Caco-2 (cell line): Measurements from ENCODE around the gene ATP5MC2. TPM values are rescaled to one million over a fixed set of nuclear protein-coding genes. Genes with fewer than 3 reads are reported as not detected.
"Not testable (repeated sequence)": the region's sequence is repeated elsewhere in the genome, so short reads cannot be mapped to it uniquely, and the experiment has no call there.

Experiments used
- BruUV-seq: library from RNA; stranded (reverse); fragments of 400-500 nt; replicated peaks from 2 replicates; lab custom pipeline; 2021; lab: Mats Ljungman, UMichigan
- CTCF ChIA-PET: fragments of 300-600 bp; sonication (Branson Sonifier 250); formaldehyde crosslinking; loops from one replicate; lab custom pipeline; 2022; ENCODE audit warnings: antibody characterized with exemption; lab: Charles Lee
- POLR2A ChIA-PET: fragments of 300-600 bp; sonication (Branson Sonifier 250); formaldehyde crosslinking; loops from one replicate; lab custom pipeline; 2022; ENCODE audit warnings: antibody characterized with exemption; lab: Charles Lee
- DNase-seq, 2 experiments: peaks; one replicate each; pipeline versions ENCODE4 v3.0.0 to v3.0.0-alpha.2; 2020 to 2022
- H3K27me3 ChIP-seq: replicated peaks from 2 replicates; pipeline ENCODE4 v1.6.0; 2011; ENCODE audit warnings: low read length; ENCODE audit not compliant: control insufficient read depth, insufficient read depth
- H3K36me3 ChIP-seq: 2 replicates; pipeline ENCODE4 v1.5.1; 2011; ENCODE audit warnings: low read length; ENCODE audit not compliant: control insufficient read depth, insufficient read depth
- H3K4me1 ChIP-seq: fragments of 250-450 bp; sonication (Bioruptor Pico); 2 replicates; pipeline ENCODE4 v1.5.1; 2020; ENCODE audit warnings: mild to moderate bottlenecking
- H3K4me3 ChIP-seq: 2 replicates; pipeline ENCODE4 v1.5.1; 2011; ENCODE audit warnings: low read depth, mild to moderate bottlenecking, control low read depth, low read length
- H3K9me3 ChIP-seq: fragments of 250-450 bp; sonication (Bioruptor Pico); 2 replicates; pipeline ENCODE4 v1.5.1; 2020; ENCODE audit warnings: mild to moderate bottlenecking, moderate library complexity
- H3K27ac Mint-ChIP-seq: one replicate; pipeline ENCODE4 v1.8.0; 2022; ENCODE audit warnings: mixed read lengths; ENCODE audit not compliant: unreplicated experiment
- H3K27me3 Mint-ChIP-seq: one replicate; pipeline ENCODE4 v1.8.0; 2022; ENCODE audit warnings: mixed read lengths; ENCODE audit not compliant: insufficient read depth, unreplicated experiment
- H3K36me3 Mint-ChIP-seq: one replicate; pipeline ENCODE4 v1.8.0; 2022; ENCODE audit warnings: mild to moderate bottlenecking, mixed read lengths; ENCODE audit not compliant: insufficient read depth, unreplicated experiment
- H3K4me1 Mint-ChIP-seq: one replicate; pipeline ENCODE4 v1.8.0; 2022; ENCODE audit warnings: low read depth, mixed read lengths; ENCODE audit not compliant: unreplicated experiment
- H3K4me3 Mint-ChIP-seq: one replicate; pipeline ENCODE4 v1.8.0; 2022; ENCODE audit warnings: mild to moderate bottlenecking, moderate library complexity, mixed read lengths; ENCODE audit not compliant: unreplicated experiment
- H3K9me3 Mint-ChIP-seq: one replicate; pipeline ENCODE4 v1.8.0; 2022; ENCODE audit warnings: mixed read lengths; ENCODE audit not compliant: unreplicated experiment
- CTCF ChIP-seq, 2 experiments: fragments of 200-600 bp in 1 of 2; IDR thresholded peaks; 1 replicate in 1 of 2; 2 replicates in 1 of 2; pipeline versions ENCODE4 v1.5.1 to v1.8.0; 2011 to 2022; ENCODE audit warnings: antibody characterized with exemption in 1 of 2, control low read depth in 1 of 2, inconsistent platforms in 1 of 2, low read depth in 1 of 2, low read length in 1 of 2, mild to moderate bottlenecking in 1 of 2, moderate library complexity in 1 of 2; ENCODE audit not compliant: insufficient read depth in 1 of 2, severe bottlenecking in 1 of 2, unreplicated experiment in 1 of 2
- intact Hi-C: fragments of 100-400 bp; cut with micrococcal nuclease; formaldehyde crosslinking; loops from one replicate; pipeline ENCODE4 v1.10.0; 2022; ENCODE audit not compliant: unreplicated experiment
- total RNA-seq: library from RNA; stranded (reverse); gene quantifications from 2 replicates; pipeline ENCODE4 v1.2.3, GENCODE V29; 2022

Gene ATP5MC2
- total RNA-seq, 1 experiment from 2014 or later = 160 TPM

GRCh38 chr12:53651737-53652136, 24.1 kb downstream of the ATP5MC2 start:
- Histone ChIP-seq H3K4me3 (no peak overlapping the region), H3K9me3 (no peaks in the 10 kb centered on the region), H3K27me3 (no peaks in the 10 kb centered on the region), H3K36me3 (no peaks in the 10 kb centered on the region), H3K4me1 (no peaks in the 10 kb centered on the region)
- Mint-ChIP-seq H3K27ac (no peak overlapping the region), H3K27me3 (no peaks in the 10 kb centered on the region), H3K9me3 (no peaks in the 10 kb centered on the region), H3K4me1 (no peaks in the 10 kb centered on the region), H3K36me3 (no peaks in the 10 kb centered on the region), H3K4me3 (no peak overlapping the region)
- no peak for TF ChIP-seq CTCF (IDR thresholded peaks at IDR 0.05; ENCODE audit: insufficient read depth in 1 of 2, low read depth in 1 of 2, low read length in 1 of 2, severe bottlenecking in 1 of 2, unreplicated experiment in 1 of 2)
- ChIA-PET CTCF (interaction anchor here (0.5 kb wide), 1 partner anchor 15 kb away, joined by 3 read pairs; no protein-coding TSS in a partner anchor), POLR2A (no interaction called here)
- BruUV-seq = no TSS peak
- intact Hi-C loops = no loop called here
- DNase-seq = no peak

GRCh38 chr12:53646300-53646699, 29.6 kb downstream of the ATP5MC2 start:
- intact Hi-C loops, H3K27me3 ChIP-seq, H3K27ac Mint-ChIP-seq, H3K36me3 ChIP-seq, H3K4me3 ChIP-seq, CTCF ChIA-PET, H3K9me3 ChIP-seq, DNase-seq, H3K36me3 Mint-ChIP-seq, H3K27me3 Mint-ChIP-seq, BruUV-seq, H3K4me3 Mint-ChIP-seq, H3K4me1 Mint-ChIP-seq, POLR2A ChIA-PET, H3K4me1 ChIP-seq, H3K9me3 Mint-ChIP-seq: not testable (repeated sequence)

GRCh38 chr12:53645165-53645564, 30.7 kb downstream of the ATP5MC2 start:
- Mint-ChIP-seq H3K4me1 (no peaks in the 10 kb centered on the region), H3K4me3 (no peak overlapping the region), H3K27me3 (no peaks in the 10 kb centered on the region), H3K36me3 (no peaks in the 10 kb centered on the region), H3K27ac (no peak overlapping the region), H3K9me3 (no peaks in the 10 kb centered on the region)
- intact Hi-C loops = no loop called here
- ChIA-PET CTCF (no interaction called here), POLR2A (no interaction called here)
- no peaks in the 10 kb centered on the region for H3K27me3 ChIP-seq
- H3K4me1 ChIP-seq = no peaks in the 10 kb centered on the region
- H3K9me3 ChIP-seq = no peaks in the 10 kb centered on the region
- no peak overlapping the region for H3K4me3 ChIP-seq
- DNase-seq = no peak
- TF ChIP-seq CTCF (IDR thresholded peaks at IDR 0.05; ENCODE audit: insufficient read depth in 1 of 2, low read depth in 1 of 2, low read length in 1 of 2, severe bottlenecking in 1 of 2, unreplicated experiment in 1 of 2) = no peak
- no TSS peak for BruUV-seq
- H3K36me3 ChIP-seq = no peaks in the 10 kb centered on the region

GRCh38 chr12:53644133-53644532, 31.8 kb downstream of the ATP5MC2 start:
- POLR2A ChIA-PET = no interaction called here
- intact Hi-C loops = no loop called here
- Mint-ChIP-seq H3K36me3 (no peaks in the 10 kb centered on the region), H3K27ac (no peak overlapping the region), H3K9me3 (no peaks in the 10 kb centered on the region), H3K4me3 (no peak overlapping the region), H3K4me1 (no peaks in the 10 kb centered on the region), H3K27me3 (no peaks in the 10 kb centered on the region)
- CTCF ChIA-PET = interaction anchor here (0.6 kb wide), 1 partner anchor 12 kb away, joined by 5 read pairs; no protein-coding TSS in a partner anchor
- H3K27me3 ChIP-seq = no peaks in the 10 kb centered on the region
- no peaks in the 10 kb centered on the region for H3K9me3 ChIP-seq
- no peaks in the 10 kb centered on the region for H3K4me1 ChIP-seq
- no peak overlapping the region for H3K4me3 ChIP-seq
- H3K36me3 ChIP-seq = no peaks in the 10 kb centered on the region
- no peak for DNase-seq
- TF ChIP-seq CTCF (IDR thresholded peaks at IDR 0.05; ENCODE audit: insufficient read depth in 1 of 2, low read depth in 1 of 2, low read length in 1 of 2, severe bottlenecking in 1 of 2, unreplicated experiment in 1 of 2) = no peak
- BruUV-seq = no TSS peak
